AG09309 (cell line): ENCODE measurements around the gene PIP5KL1.

Source experiments
- DNase-seq: peaks from one replicate; pipeline ENCODE4 v3.0.0-alpha.2; 2010; ENCODE audit warnings: low read depth
- H3K4me3 ChIP-seq: 2 replicates; pipeline ENCODE4 v1.5.1; 2011; ENCODE audit warnings: mild to moderate bottlenecking, low read depth, low read length, moderate library complexity; ENCODE audit not compliant: control insufficient read depth
- TF ChIP-seq, protein P1 (sequence below): IDR thresholded peaks from 2 replicates; pipeline ENCODE4 v1.5.1; 2011; ENCODE audit warnings: mild to moderate bottlenecking, low read depth, low read length, inconsistent platforms; ENCODE audit not compliant: insufficient read depth, control insufficient read depth; ENCODE audit errors: missing control alignments

Gene PIP5KL1

DNA sequence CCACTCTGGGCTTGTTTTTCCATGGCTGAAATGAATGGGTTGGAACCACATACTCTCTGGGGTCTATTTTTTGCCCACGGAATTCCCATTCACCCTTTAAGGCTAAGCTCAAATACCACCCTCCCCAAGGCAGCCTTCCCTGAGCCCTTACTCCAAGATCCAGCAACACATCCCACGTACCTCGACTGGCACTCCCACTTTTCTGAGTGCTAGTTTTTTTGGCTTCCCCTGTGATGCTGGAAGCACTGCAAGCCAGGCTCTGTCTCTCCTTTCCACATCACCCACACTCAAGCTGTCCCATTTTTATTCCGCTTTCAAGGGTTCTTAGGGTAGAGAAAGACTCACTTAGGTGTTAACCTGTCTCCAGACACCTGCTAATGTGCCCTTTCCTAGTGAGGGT is 37.2 kb downstream of the PIP5KL1 start:
- DNase-seq, result no peak

GRCh38 chr9:127892831-127893230 is 37.7 kb downstream of the PIP5KL1 start:
- H3K4me3 ChIP-seq, result no peak overlapping the region
- TF ChIP-seq, protein P1, sequence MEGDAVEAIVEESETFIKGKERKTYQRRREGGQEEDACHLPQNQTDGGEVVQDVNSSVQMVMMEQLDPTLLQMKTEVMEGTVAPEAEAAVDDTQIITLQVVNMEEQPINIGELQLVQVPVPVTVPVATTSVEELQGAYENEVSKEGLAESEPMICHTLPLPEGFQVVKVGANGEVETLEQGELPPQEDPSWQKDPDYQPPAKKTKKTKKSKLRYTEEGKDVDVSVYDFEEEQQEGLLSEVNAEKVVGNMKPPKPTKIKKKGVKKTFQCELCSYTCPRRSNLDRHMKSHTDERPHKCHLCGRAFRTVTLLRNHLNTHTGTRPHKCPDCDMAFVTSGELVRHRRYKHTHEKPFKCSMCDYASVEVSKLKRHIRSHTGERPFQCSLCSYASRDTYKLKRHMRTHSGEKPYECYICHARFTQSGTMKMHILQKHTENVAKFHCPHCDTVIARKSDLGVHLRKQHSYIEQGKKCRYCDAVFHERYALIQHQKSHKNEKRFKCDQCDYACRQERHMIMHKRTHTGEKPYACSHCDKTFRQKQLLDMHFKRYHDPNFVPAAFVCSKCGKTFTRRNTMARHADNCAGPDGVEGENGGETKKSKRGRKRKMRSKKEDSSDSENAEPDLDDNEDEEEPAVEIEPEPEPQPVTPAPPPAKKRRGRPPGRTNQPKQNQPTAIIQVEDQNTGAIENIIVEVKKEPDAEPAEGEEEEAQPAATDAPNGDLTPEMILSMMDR, result no peak
- DNase-seq, result no peak

More for the DNA sequence above, 37.2 kb downstream of the PIP5KL1 start:
- TF ChIP-seq, protein P1, result no peak
- no peak overlapping the region for H3K4me3 ChIP-seq

GRCh38 chr9:127890053-127890452 is 40.5 kb downstream of the PIP5KL1 start:
- no peak overlapping the region for H3K4me3 ChIP-seq
- no peak for DNase-seq
- TF ChIP-seq, protein P1, result no peak

GRCh38 chr9:127887792-127888191 is 42.8 kb downstream of the PIP5KL1 start:
- no peak for DNase-seq
- TF ChIP-seq, protein P1, result no peak
- no peak overlapping the region for H3K4me3 ChIP-seq

GRCh38 chr9:127886401-127886972 is 44.1 kb downstream of the PIP5KL1 start:
- no peak overlapping the region for H3K4me3 ChIP-seq
- DNase-seq, result no peak
- TF ChIP-seq, protein P1, result no peak

GRCh38 chr9:127885508-127886281 is 44.9 kb downstream of the PIP5KL1 start:
- TF ChIP-seq, protein P1, result no peak
- no peak for DNase-seq
- H3K4me3 ChIP-seq, result no peak overlapping the region

DNA sequence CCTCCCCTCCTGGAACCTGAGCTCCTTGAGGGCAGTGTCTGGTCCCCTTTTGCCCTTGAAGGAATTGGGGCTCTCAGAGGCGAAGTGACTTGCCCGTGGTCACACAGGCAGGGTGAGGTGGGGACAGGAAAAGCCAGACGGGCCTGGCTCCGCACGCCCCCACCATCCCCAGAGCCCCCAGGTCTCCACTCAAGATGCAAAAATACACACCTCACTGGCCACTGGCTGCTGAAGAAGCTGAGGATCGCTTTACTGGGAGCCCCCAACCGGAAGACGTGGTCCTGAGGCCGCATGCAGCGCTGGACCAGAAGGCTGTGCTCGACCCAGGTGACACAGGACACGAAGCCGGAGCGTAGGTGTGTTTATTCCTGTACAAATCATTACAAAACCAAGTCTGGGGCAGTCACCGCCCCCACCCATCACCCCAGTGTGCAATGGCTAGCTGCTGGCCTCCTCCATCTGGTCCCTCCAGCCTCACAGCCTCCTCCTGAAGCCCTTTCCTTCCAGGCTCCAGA is 45.5 kb downstream of the PIP5KL1 start:
- DNase-seq, result no peak
- H3K4me3 ChIP-seq, result no peak overlapping the region
- TF ChIP-seq, protein P1, result no peak
